IMR-90 (cell line): ENCODE results near the gene RASL11B.

ENCODE experiments used
- MAFK ChIP-seq: IDR thresholded peaks from 2 replicates; pipeline ENCODE4 v1.6.1; 2012; ENCODE audit warnings: low read depth, low read length, improper control_type of control experiment
- MAZ ChIP-seq: IDR thresholded peaks from 2 replicates; pipeline ENCODE4 v1.6.1; 2012; ENCODE audit warnings: low read depth, mild to moderate bottlenecking, low read length, improper control_type of control experiment, moderate library complexity, borderline replicate concordance
- MXI1 ChIP-seq: IDR thresholded peaks from 2 replicates; pipeline ENCODE4 v1.6.1; 2012; ENCODE audit warnings: low read depth, mild to moderate bottlenecking, low read length, moderate library complexity, borderline replicate concordance
- POLR2A ChIP-seq: IDR thresholded peaks from 2 replicates; pipeline ENCODE4 v1.6.1; 2012; ENCODE audit warnings: mild to moderate bottlenecking, low read depth, low read length
- RAD21 ChIP-seq: IDR thresholded peaks from 2 replicates; pipeline ENCODE4 v1.6.1; 2012; ENCODE audit warnings: low read length, improper control_type of control experiment
- RCOR1 ChIP-seq: IDR thresholded peaks from 2 replicates; pipeline ENCODE4 v1.6.1; 2012; ENCODE audit warnings: mild to moderate bottlenecking, low read length, improper control_type of control experiment; ENCODE audit not compliant: insufficient replicate concordance
- TF ChIP-seq, protein P1 (sequence below): conservative IDR thresholded peaks from 2 replicates; pipeline ENCODE4 v1.5.1; 2012; ENCODE audit warnings: mild to moderate bottlenecking, low read depth, low read length, improper control_type of control experiment
- TF ChIP-seq, protein P2 (sequence below): fragments of 150-350 bp; IDR thresholded peaks from 2 replicates; pipeline ENCODE4 v1.6.1; 2017; ENCODE audit warnings: mild to moderate bottlenecking, antibody characterized with exemption, low read length, low read depth

DNA sequence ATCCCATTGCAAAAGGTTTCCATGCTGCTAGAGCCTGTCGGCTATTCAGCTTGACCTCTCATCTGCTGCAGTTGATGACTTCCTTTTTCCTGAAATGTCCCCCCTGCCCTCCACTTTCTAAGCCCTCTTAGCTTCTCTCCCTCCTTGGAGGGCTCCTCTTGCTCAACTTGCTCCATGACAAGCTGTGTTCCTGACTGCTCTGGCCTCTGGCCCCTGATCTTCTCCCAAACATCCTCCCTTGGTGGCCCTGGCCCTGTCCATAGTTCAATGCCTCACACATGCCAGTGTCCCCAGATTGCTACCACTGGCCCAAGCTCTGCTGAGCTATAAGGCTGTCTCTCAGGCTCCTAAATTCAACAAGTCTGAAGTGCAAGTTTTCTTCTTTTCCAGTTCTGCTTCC lies 29.6 kb downstream of the RASL11B start:
- TF ChIP-seq, protein P1, sequence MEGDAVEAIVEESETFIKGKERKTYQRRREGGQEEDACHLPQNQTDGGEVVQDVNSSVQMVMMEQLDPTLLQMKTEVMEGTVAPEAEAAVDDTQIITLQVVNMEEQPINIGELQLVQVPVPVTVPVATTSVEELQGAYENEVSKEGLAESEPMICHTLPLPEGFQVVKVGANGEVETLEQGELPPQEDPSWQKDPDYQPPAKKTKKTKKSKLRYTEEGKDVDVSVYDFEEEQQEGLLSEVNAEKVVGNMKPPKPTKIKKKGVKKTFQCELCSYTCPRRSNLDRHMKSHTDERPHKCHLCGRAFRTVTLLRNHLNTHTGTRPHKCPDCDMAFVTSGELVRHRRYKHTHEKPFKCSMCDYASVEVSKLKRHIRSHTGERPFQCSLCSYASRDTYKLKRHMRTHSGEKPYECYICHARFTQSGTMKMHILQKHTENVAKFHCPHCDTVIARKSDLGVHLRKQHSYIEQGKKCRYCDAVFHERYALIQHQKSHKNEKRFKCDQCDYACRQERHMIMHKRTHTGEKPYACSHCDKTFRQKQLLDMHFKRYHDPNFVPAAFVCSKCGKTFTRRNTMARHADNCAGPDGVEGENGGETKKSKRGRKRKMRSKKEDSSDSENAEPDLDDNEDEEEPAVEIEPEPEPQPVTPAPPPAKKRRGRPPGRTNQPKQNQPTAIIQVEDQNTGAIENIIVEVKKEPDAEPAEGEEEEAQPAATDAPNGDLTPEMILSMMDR: no peak
- TF ChIP-seq RCOR1 (no peak), POLR2A (no peak), RAD21 (no peak), MAFK (no peak), MAZ (no peak), MXI1 (no peak)
- TF ChIP-seq, protein P2, sequence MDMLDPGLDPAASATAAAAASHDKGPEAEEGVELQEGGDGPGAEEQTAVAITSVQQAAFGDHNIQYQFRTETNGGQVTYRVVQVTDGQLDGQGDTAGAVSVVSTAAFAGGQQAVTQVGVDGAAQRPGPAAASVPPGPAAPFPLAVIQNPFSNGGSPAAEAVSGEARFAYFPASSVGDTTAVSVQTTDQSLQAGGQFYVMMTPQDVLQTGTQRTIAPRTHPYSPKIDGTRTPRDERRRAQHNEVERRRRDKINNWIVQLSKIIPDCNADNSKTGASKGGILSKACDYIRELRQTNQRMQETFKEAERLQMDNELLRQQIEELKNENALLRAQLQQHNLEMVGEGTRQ: no peak
